ENCODE measurements around the gene MAPK8IP2.
"Not testable (repeated sequence)": the region's sequence is repeated elsewhere in the genome, so short reads cannot be mapped to it uniquely, and the experiment has no call there.

Gene MAPK8IP2

DNA sequence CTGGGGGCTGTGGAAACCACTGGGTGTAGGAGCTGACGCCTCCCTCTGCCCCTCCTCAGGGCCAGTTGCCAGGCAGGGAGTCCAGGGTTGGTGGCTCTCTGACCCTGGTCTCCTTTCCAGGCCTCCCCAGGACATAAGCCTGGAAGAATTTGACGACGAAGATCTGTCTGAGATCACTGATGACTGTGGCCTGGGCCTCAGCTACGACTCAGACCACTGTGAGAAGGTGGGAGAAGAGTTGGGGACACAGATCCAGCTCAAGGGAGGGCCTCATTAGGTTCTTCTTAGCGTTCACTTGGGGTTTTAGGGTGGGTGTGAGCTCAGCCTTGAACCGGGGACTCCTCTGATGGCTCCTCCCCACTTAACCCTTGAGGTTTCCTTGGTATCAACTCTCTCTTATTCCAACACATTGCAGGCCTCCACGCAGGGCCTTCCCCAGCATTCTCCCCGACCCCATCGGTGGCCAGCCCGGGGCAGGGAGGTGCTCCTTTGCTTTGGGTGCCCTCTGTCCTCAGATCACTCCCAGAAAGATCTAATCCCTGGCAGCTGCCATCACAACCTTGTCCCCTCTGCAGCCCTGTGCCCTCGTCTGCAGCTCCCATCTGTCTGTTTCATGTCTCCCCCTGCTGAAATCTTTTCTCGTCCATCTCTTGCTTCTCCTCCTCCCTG, 1.2 kb downstream of the MAPK8IP2 start:
- DNase-seq, result no peak

DNA sequence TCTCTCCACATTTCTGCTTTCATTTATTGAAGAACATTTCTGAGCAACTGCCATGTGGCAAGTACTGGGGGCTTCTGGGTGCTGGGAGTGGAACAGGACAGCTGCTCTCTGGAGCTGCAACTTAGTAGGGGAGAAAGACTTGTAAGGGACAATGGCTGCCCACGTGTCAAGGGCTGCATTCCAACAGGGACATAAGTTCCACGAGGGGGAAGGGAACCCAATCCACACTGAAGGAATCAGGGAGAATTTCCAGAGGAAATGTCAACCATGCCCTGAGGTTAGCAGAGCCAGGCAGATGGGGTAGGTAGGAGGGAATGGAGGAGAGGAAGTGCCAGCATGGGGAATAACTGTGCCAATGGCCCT, 1.7 kb downstream of the MAPK8IP2 start:
- DNase-seq, result no peak

DNA sequence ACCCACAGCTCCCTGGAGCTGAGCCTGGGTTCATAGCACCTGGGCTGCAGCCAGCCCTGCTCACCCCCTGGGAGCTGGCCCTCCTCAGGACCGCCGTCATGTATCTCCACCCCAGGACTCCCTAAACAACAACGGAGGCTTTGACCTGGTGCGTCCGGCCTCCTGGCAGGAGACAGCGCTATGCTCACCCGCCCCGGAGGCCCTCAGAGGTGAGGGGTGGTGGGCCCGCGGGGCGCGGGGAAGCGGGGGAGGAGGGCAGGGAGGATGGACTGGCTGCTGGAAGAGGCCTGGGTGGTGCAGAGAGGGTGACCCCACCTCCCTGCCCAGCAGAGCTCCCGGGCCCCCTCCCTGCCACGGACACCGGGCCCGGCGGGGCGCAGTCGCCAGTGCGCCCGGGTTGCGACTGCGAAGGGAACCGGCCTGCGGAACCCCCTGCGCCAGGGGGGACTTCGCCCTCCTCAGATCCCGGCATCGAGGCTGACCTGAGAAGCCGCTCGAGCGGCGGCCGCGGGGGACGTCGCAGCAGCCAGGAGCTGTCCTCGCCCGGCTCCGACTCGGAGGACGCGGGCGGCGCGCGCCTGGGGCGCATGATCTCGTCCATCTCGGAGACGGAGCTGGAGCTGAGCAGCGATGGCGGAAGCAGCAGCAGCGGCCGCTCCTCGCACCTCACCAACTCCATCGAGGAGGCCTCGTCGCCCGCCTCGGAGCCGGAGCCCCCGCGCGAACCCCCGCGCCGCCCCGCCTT, 3.1 kb downstream of the MAPK8IP2 start:
- no peak for DNase-seq

DNA sequence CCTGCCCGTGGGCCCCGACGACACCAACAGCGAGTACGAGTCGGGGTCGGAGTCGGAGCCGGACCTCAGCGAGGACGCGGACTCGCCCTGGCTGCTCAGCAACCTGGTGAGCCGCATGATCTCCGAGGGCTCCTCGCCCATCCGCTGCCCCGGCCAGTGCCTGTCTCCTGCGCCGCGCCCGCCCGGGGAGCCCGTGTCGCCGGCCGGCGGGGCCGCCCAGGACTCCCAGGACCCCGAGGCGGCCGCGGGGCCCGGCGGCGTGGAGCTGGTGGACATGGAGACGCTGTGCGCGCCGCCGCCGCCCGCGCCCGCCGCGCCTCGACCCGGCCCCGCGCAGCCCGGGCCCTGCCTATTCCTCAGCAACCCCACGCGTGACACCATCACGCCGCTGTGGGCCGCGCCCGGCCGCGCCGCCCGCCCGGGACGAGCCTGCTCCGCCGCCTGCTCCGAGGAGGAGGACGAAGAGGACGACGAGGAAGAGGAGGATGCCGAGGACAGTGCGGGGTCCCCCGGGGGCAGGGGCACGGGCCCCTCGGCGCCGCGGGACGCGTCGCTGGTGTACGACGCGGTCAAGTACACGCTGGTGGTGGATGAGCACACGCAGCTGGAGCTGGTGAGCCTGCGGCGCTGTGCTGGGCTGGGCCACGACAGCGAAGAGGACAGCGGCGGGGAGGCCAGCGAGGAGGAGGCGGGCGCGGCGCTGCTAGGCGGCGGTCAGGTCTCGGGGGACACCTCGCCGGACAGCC, 3.8 kb downstream of the MAPK8IP2 start:
- DNase-seq, result no peak

DNA sequence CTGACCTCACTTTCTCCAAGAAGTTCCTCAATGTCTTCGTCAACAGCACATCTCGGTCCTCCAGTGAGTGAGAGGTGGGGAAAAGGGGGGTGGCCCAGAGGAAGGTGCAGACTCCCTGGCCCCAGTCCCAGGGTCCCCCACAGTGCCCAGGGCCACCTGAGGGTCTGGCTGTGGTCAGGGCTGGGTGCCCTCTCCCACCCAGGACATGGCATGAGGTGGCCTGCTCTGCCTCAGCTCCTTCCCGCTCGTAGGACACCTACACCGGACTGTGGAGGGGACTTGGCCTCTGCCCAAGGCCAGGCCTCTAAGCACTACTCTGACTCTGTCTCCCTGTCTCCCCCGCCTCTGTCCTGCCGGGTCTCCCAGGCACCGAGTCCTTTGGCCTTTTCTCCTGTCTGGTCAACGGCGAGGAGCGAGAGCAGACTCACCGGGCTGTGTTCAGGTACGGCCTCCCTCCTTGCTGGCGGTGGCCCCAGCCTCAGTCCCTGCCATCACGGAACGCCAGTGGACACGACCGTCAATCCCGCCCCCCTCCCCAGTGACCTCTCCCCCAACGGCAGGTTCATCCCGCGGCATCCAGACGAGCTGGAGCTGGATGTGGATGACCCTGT, 4.5 kb downstream of the MAPK8IP2 start:
- DNase-seq, result no peak

DNA sequence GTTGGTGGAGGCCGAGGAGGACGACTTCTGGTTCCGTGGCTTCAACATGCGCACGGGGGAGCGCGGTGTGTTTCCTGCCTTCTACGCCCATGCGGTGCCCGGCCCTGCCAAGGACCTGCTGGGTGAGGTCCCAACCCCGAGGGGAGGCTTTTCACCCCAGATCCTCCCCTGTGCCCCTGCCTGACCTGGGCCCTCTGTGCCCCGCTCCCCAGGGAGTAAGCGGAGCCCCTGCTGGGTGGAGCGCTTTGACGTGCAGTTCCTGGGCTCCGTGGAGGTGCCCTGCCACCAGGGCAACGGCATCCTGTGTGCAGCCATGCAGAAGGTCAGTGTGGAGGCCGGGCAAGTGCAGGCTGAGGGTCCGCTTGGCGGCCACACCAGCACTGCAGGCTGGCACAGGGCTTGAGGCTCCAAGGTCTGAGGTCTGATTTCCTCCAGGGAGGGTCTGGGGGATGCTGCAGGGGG, 5.1 kb downstream of the MAPK8IP2 start:
- DNase-seq, result no peak

DNA sequence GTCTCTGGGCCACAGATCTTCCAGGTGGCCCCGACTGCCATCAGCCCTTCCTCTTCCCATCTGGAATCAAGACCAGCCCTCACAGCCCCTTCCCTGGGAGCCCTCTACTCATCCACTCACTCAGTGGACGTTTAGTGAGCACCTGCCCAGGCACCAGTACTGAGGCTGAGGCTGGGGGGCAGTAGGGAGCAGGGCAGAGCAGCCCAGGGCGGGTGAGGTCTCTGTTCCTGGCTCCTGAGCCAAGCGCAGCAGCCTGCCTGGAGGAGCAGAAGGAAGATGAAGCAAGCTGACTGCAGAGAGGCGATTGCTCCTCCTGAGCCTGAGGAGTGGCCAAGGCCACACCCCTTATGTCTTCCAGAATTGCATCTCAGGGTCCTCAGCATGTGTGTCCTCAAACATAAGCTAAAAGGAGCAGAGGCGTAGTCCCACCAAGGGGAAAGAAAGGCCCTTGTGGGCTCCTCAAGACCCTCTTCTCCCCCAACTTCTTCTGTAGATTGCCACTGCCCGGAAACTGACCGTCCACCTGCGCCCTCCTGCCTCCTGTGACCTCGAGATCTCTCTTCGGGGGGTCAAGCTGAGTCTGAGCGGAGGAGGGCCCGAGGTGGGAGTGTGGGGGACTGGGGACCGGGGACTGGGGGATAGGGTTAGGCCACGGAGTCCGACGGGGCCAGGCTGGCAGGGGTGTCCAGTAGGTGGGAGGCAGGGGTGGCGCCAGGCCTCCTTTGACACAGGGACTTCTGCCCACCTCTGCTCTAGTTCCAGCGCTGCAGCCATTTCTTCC, 5.8 kb downstream of the MAPK8IP2 start:
- no peak for DNase-seq

DNA sequence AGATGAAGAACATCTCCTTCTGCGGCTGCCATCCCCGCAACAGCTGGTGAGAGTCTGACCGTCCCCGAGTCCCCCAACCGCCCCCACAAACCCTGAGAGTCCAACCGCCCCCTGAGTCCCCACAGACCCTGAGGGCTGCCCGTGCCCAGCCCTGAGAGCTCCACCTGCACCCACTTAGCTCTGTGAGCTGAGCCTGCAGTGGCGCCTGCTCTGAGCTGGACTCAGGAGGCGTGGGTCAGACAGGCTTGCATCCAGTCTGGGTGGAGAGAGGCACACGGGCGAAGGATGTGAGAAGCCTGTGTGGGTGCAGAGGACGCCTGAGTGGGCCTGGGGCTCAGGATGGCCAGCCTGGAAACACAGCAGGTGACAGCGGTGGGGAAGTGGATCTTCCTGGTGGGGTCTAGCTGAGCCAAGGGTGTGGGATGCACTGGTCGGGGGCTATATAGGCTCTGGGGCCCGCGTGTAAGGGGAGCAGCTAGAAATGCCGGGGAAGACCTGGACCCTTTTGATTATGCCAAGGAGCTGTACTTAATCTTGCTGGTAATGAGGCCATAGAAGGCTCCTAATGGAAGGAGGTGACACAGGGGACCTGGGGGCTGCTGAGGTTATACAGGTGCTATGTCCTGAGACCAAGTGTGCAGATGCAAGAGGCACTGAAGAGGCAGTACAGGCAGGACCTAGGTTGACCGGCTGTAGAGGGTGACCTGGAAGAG, 6.5 kb downstream of the MAPK8IP2 start:
- DNase-seq, result no peak

DNA sequence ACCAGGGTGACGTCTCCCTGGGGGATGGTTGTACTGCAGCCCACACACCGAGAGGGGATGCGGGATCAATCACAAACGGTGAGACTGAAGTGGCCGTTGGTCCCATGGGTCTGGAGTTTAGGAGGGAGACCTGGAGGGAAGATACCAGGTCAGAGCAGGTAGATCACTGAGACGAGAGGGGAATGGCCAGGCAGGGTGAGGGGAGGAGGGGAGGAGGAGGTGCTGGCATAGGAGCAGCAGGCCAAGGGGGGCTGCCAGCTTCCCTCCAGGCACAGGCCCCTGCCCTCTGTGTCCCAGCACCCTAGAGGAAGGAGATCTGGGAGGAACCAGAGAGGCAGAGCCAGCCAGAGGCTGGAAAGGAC, 7.0 kb downstream of the MAPK8IP2 start:
- DNase-seq, result no peak

DNA sequence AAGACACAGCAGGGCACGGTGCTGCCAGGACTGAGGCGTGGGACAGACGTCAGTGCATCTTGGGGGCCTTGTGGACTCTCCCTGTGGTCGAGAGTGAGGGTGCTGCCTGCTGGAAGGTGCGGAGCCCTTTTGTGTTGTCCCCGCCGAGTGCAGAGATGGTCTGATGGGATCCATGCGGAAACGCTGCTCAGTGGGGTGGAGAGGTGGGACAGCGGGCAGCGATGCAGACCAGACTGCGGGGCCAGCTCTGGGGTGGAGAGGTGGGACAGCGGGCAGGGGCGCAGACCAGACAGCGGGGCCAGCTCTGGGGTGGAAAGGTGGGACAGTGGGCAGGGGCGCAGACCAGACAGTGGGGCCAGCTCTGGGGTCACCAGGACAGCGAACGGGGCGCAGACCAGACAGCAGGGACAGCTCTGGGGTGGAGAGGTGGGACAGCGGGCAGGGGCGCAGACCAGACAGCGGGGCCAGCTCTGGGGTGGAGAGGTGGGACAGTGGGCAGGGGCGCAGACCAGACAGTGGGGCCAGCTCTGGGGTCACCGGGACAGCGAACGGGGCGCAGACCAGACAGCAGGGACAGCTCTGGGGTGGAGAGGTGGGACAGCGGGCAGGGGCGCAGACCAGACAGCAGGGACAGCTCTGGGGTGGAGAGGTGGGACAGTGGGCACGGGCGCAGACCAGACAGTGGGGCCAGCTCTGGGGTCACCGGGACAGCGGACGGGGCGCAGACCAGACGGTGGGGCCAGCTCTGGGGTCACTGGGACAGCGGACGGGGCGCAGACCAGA, 7.7 kb downstream of the MAPK8IP2 start:
- not testable (repeated sequence) for DNase-seq

DNA sequence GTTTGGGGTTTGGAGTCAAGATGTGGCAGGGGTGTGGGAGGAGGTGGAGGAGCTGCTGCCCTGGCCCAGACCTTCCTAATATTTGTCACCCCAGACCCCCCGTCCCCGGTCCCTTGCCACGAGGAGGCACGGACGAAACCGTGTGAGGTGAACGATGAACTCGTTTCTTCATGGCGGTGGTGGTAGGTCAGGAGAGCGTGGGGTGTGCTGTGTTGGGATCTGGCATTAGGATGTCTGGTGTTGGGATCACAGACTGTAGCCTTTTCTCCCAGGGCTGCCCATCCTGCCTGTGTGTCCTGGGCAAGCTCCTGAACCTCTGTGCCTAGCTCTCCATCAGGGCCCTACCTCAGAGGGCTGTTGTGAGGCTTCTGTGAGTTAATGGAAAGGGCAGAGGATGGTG, 8.4 kb downstream of the MAPK8IP2 start:
- no peak for DNase-seq

DNA sequence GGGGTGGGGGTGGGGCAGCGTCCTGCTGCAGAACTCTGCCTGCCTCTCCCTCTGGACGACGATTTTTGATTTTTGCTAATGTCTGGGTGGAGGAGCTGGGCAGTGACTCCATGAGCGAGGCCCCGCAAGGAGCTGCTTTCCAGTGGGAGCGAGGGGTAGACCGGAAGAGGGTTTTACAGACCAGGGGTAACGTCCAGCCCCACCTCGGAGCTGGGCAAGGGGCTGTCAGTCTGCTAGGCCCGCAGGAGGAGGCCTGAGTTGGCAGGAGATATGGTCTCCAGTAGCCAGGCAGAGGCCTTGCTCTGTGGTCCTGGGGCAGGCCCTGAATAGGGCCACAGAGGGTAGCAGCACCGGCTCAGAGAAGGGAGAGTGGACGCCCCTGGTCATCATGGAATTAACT, 9.0 kb downstream of the MAPK8IP2 start:
- no peak for DNase-seq

DNA sequence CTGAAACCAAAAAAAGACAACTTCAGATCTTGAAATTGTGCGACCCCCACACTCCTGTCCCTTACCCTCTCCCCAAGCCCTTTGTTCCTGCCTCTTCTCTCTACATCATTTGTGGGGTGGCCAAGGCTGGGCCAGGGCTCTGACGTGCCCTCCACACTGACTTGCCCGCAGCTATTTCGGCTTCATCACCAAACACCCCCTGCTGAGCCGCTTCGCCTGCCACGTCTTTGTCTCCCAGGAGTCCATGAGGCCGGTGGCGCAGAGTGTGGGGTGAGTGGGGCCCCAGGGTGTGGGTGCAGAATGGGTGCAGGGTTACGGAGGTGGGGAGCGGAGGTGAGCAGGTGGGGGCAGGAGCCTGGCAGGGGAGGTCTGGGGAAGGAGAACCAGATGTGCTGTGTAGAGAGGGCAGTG, 9.5 kb downstream of the MAPK8IP2 start:
- no peak for DNase-seq

DNA sequence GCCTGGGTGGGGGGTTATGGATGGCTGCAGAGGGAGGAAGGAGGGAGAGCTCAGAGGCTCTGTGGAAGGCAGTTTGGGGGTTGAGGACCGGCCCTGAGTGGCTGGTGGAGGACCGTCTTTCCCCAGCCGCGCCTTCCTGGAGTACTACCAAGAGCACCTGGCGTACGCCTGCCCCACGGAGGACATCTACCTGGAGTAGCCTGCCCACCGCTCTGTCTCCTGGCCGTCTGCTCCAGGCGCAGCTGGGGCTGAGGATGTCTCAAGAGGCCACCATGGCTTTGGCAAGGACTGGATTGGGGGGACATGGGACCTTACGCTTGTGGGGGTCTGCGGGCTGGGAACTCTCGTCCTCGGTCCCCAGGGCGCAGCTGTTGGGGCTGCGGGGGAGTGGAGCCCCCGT, 10.0 kb downstream of the MAPK8IP2 start:
- DNase-seq, result no peak

DNA sequence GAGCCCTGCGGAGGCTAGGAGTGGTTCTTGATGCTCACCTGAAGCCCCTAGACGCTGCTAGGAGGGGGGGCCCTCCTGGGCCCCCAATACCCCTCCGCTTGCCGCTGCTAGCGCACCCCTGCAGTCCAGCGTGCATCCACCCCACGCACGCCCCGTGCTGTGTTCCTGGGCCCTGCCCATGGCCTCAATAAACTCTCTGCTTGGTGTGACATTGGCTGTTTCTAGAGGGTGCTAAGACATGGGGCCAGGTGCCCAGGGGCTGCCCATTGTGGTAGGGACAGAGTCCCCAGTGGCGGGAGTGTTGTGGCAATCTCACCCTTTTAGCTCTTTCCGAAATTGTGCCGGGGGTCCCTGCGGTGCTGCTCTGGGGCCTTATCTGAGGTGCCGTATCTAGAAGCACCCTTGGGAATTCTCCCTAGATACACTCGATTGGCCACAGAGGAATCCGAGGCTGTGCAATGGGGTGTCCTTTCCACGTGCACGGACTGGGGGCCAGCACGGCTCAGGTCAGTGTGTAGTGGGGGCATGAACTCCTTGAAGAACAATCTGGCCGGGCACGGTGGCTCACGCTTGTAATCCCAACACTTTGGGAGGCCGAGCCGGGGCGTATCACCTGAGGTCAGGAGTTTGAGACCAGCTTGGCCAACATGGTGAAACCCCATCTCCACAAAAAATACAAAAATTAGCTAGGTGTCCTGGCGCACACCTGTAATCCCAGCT, 10.9 kb downstream of the MAPK8IP2 start:
- no peak for DNase-seq

DNA sequence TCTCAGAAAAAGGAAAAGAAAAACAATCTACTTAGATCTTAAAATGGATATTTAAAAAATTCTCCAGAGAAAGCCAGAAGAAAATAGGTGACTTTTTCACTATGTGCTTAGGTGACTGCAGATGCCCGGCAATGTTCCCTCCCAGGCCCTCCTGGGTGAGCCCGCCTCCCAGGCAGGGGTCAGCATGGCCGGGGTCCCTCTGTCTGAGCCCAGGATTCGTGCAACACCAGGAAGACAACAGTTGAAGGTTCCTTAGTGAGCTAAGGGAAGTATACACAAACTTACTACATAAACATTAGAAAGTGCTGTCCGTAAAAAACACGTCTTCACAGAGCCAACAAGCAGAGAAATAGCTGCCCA, 11.6 kb downstream of the MAPK8IP2 start:
- DNase-seq, result no peak

DNA sequence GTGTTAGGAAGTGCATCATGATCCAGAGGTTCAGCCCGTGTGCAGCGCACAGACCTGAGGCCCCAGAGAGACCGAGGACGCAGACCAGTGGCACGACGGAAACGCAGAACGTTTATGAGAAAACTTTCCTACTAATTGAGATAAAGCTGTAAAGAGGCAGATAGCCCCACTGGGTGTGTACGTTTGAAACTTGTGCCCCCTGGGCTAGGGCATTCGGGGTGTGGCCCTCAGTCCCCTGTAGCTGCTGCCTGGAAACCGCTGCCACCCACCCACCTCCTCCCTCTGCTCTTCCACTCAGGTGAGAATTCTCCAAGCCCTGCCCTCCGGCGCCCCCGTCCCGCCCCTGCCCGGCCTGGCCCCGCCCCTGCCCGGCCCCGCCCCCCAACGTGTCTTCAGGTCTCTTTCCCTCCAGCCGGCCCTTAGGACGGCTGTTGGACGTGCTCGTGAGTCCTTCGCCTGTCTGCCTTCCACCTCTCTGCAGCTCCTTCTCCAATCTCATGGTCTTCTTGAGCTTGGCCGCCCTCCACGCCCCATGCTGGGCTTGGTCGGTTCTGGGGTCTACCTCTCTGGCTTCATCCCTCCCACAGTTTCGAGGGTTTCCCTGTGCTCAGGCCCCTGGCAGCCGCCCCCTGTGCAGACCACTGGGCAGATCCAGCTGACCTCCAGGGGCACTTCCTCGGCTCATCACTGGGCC, 12.1 kb downstream of the MAPK8IP2 start:
- DNase-seq, result no peak

DNA sequence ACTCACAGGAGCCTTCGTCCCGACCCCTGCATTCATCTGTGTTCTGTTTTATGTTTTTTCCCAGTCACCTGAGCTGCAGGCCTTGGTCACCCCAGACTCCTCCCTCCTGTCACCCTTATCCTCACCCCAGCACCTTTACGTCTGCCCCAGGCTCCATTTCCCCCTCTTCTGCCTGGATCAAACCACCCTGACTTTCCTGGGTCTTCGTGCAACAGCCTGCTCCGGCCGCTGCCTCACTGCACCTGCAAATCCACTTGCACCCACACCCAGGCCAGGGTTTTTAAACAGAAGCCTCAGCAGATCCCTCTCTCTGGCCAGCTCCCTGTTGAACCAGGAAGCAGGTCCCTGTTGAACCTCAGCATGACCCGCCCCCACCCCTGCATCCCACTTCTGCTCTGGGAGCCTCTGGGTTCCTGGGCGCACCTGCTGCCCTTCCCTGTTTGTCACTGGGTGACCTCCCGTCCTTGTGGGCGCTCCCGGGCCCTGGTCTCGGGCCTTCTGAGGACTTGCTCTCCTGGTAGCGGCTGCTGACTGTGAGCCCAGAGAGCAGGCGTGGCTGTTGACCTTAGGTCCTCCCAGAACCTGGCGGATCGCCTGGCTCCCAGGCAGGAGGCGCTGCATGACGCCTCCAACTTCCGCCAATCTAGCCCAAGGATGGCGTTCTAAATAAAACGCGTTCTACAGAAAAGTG, 12.8 kb downstream of the MAPK8IP2 start:
- no peak for DNase-seq

DNA sequence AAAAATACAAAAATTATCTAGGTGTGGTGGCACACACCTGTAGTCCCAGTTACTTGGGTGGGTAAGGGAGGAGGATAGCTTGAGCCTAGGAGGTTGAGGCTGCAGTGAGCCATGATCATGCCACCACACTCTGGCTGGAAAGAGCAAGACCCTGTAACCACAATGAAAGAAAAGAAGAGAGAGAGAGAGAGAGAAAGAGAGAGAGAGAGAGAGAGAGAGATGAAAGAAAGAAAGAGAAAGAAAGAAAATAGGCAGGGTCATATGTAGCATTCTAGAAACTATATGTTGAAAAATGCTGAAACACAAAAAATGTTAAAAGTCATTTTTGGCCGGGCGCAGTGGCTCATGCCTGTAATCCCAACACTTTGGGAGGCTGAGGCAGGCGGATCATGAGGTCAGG, 13.7 kb downstream of the MAPK8IP2 start:
- not testable (repeated sequence) for DNase-seq
